GM23338 (cell line): ENCODE results near the gene COPB2.

Source experiments
- CREB1 ChIP-seq: fragments of 250-450 bp; sonication (Bioruptor Pico); IDR thresholded peaks from 2 replicates; pipeline ENCODE4 v1.5.0; 2020; ENCODE audit warnings: low read depth, mild to moderate bottlenecking, moderate library complexity
- CTCF ChIP-seq, 2 experiments: fragments of 200-600 bp in 1 of 2; sonication (generic) in 1 of 2; conservative IDR thresholded peaks; 2 replicates each; pipeline versions ENCODE4 v1.5.1 to v1.6.1; 2016 to 2017; ENCODE audit warnings: antibody characterized with exemption in 2 of 2, low read depth in 2 of 2, mild to moderate bottlenecking in 2 of 2, moderate library complexity in 1 of 2
- EZH2 ChIP-seq: fragments of 200-600 bp; sonication (generic); IDR thresholded peaks from one replicate; pipeline ENCODE4 v1.8.0; 2017; ENCODE audit warnings: antibody characterized with exemption, mild to moderate bottlenecking, low read depth; ENCODE audit not compliant: unreplicated experiment
- EZH2phosphoT487 ChIP-seq: fragments of 200-600 bp; sonication (generic); IDR thresholded peaks from one replicate; pipeline ENCODE4 v1.8.1; 2018; ENCODE audit warnings: antibody characterized with exemption; ENCODE audit not compliant: unreplicated experiment
- JUNB ChIP-seq: IDR thresholded peaks from one replicate; pipeline ENCODE4 v1.6.1; 2016; ENCODE audit warnings: antibody characterized with exemption; ENCODE audit not compliant: unreplicated experiment
- NANOG ChIP-seq: IDR thresholded peaks from 2 replicates; pipeline ENCODE4 v1.6.1; 2016; ENCODE audit warnings: antibody characterized with exemption, borderline replicate concordance
- POLR2AphosphoS5 ChIP-seq: IDR thresholded peaks from 2 replicates; pipeline ENCODE4 v1.6.1; 2016; ENCODE audit warnings: antibody characterized with exemption, low read depth
- REST ChIP-seq: IDR thresholded peaks from one replicate; pipeline ENCODE4 v1.6.1; 2018; ENCODE audit warnings: antibody characterized with exemption; ENCODE audit not compliant: unreplicated experiment
- STAT1 ChIP-seq: IDR thresholded peaks from one replicate; pipeline ENCODE4 v1.6.1; 2016; ENCODE audit warnings: antibody characterized with exemption; ENCODE audit not compliant: unreplicated experiment
- ZNF114 ChIP-seq: fragments of 250-450 bp; sonication (Bioruptor Pico); IDR thresholded peaks from 2 replicates; pipeline ENCODE4 v1.5.0; 2020; ENCODE audit warnings: mild to moderate bottlenecking, moderate library complexity
- ZNF331 ChIP-seq: fragments of 250-450 bp; sonication (Bioruptor Pico); IDR thresholded peaks from 2 replicates; pipeline ENCODE4 v1.5.0; 2020; ENCODE audit warnings: low read depth, mild to moderate bottlenecking, moderate library complexity
- TF ChIP-seq, protein P1 (sequence below): IDR thresholded peaks from 2 replicates; pipeline ENCODE4 v1.6.1; 2016; ENCODE audit warnings: antibody characterized with exemption

GRCh38 chr3:139430493-139430892 lies 41.0 kb upstream of the COPB2 start:
- no peak for TF ChIP-seq CREB1 (CRISPR knock-in tag)
- TF ChIP-seq CTCF (conservative IDR thresholded peaks at IDR 0.05; ENCODE audit: low read depth in 2 of 2) = no peak
- no peak for TF ChIP-seq REST
- TF ChIP-seq ZNF331 (CRISPR knock-in tag) = no peak
- TF ChIP-seq EZH2 = no peak
- no peak for TF ChIP-seq POLR2AphosphoS5
- TF ChIP-seq, protein P1, sequence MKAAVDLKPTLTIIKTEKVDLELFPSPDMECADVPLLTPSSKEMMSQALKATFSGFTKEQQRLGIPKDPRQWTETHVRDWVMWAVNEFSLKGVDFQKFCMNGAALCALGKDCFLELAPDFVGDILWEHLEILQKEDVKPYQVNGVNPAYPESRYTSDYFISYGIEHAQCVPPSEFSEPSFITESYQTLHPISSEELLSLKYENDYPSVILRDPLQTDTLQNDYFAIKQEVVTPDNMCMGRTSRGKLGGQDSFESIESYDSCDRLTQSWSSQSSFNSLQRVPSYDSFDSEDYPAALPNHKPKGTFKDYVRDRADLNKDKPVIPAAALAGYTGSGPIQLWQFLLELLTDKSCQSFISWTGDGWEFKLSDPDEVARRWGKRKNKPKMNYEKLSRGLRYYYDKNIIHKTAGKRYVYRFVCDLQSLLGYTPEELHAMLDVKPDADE = no peak
- TF ChIP-seq JUNB = no peak
- TF ChIP-seq EZH2phosphoT487 = no peak
- TF ChIP-seq ZNF114 (CRISPR knock-in tag) = no peak
- TF ChIP-seq NANOG = no peak
- no peak for TF ChIP-seq STAT1
